Breast epithelium (tissue), 4 donors: ENCODE measurements around the gene NAV3. TPM values are rescaled to one million over a fixed set of nuclear protein-coding genes. Genes with fewer than 3 reads are reported as not detected.

Experiments
- DNase-seq, 2 donors: peaks; one replicate each; pipeline ENCODE4 v3.0.0-alpha.2; 2019; ENCODE audit warnings: low spot score in 2 of 2
- H3K27ac ChIP-seq, 2 donors: fragments of 200-600 bp; sonication (generic) in 1 of 2; one replicate each; pipeline ENCODE4 v1.5.1; 2016 to 2019; ENCODE audit warnings: mild to moderate bottlenecking in 1 of 2
- H3K27me3 ChIP-seq, 2 donors: fragments of 200-600 bp; sonication (generic) in 1 of 2; one replicate each; pipeline versions ENCODE4 v1.5.1 to v1.6.0; 2017 to 2019; ENCODE audit warnings: control low read depth in 1 of 2, mild to moderate bottlenecking in 1 of 2
- H3K36me3 ChIP-seq: fragments of 200-600 bp; one replicate; pipeline ENCODE4 v1.5.1; 2019
- H3K4me1 ChIP-seq, 2 donors: fragments of 200-600 bp; sonication (generic); one replicate each; pipeline ENCODE4 v1.5.1; 2016 to 2019; ENCODE audit warnings: control low read depth in 1 of 2
- H3K4me3 ChIP-seq, 3 donors: fragments of 200-600 bp; sonication (generic); 1 replicate in 2 of 3; 2 replicates in 1 of 3; pipeline ENCODE4 v1.5.1; 2016 to 2019; ENCODE audit warnings: mild to moderate bottlenecking in 3 of 3, moderate library complexity in 2 of 3
- H3K9me3 ChIP-seq, 2 donors: fragments of 200-600 bp; sonication (generic) in 1 of 2; one replicate each; pipeline ENCODE4 v1.5.1; 2016 to 2019; ENCODE audit warnings: control low read depth in 1 of 2
- POLR2A ChIP-seq: fragments of 450-650 bp; IDR thresholded peaks from one replicate; pipeline ENCODE4 v1.6.1; 2016; ENCODE audit warnings: antibody characterized with exemption, mild to moderate bottlenecking, moderate library complexity
- POLR2AphosphoS5 ChIP-seq, 3 donors: sonication (generic); formaldehyde crosslinking; IDR thresholded peaks; one replicate each; pipeline ENCODE4 v1.6.1; 2017; ENCODE audit warnings: antibody characterized with exemption in 3 of 3
- intact Hi-C: fragments of 100-400 bp; cut with DNase I; formaldehyde crosslinking; loops from one replicate; pipeline ENCODE4 v1.15.1; 2023; ENCODE audit warnings: low total_unique reads
- total RNA-seq, 3 donors: library from RNA; depleted of rRNA; stranded (reverse); fragments of >200 nt; gene quantifications; one replicate each; pipeline ENCODE4 v1.1.0, GENCODE V29; 2016
- TF ChIP-seq, protein P1 (sequence below), 3 donors: fragments of 450-650 bp; IDR thresholded peaks; one replicate each; pipeline ENCODE4 v1.5.1; 2016 to 2017; ENCODE audit warnings: antibody characterized with exemption in 3 of 3, mild to moderate bottlenecking in 3 of 3, moderate library complexity in 3 of 3

Gene NAV3
- total RNA-seq, 3 donors from 2014 or later, result 25.6 to 46.1 (median 41.1) TPM

DNA sequence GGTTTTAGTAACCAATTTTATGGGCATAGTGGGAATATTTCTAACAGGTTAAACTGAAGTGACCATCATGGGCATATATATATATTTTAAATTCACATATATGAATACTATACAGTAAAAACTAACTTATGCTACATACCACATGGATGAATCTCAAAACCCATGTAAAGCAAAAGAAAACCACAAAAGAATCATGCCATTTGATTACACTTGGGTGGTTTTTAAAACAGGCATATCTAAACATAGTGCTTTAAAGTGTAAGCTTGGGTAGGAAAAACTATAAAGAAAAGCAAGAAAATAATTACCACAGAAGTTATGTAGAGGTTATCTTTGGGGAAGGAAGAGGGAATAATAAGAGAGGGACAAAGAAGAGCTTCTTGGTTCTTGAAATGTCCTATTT lies 326.1 kb downstream of the NAV3 start:
- H3K9me3 ChIP-seq, result no peaks in the 10 kb centered on the region
- TF ChIP-seq, protein P1, sequence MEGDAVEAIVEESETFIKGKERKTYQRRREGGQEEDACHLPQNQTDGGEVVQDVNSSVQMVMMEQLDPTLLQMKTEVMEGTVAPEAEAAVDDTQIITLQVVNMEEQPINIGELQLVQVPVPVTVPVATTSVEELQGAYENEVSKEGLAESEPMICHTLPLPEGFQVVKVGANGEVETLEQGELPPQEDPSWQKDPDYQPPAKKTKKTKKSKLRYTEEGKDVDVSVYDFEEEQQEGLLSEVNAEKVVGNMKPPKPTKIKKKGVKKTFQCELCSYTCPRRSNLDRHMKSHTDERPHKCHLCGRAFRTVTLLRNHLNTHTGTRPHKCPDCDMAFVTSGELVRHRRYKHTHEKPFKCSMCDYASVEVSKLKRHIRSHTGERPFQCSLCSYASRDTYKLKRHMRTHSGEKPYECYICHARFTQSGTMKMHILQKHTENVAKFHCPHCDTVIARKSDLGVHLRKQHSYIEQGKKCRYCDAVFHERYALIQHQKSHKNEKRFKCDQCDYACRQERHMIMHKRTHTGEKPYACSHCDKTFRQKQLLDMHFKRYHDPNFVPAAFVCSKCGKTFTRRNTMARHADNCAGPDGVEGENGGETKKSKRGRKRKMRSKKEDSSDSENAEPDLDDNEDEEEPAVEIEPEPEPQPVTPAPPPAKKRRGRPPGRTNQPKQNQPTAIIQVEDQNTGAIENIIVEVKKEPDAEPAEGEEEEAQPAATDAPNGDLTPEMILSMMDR (IDR thresholded peaks at IDR 0.05), result no peak
- TF ChIP-seq POLR2AphosphoS5 (IDR thresholded peaks at IDR 0.05) (no peak), POLR2A (no peak)
- H3K27ac ChIP-seq, result no peak overlapping the region
- H3K36me3 ChIP-seq, result no peaks in the 10 kb centered on the region
- H3K27me3 ChIP-seq, result no peaks in the 10 kb centered on the region
- no peak for DNase-seq
- intact Hi-C loops, result no loop called here
- H3K4me1 ChIP-seq, result no peaks in the 10 kb centered on the region
- H3K4me3 ChIP-seq, result no peak overlapping the region

DNA sequence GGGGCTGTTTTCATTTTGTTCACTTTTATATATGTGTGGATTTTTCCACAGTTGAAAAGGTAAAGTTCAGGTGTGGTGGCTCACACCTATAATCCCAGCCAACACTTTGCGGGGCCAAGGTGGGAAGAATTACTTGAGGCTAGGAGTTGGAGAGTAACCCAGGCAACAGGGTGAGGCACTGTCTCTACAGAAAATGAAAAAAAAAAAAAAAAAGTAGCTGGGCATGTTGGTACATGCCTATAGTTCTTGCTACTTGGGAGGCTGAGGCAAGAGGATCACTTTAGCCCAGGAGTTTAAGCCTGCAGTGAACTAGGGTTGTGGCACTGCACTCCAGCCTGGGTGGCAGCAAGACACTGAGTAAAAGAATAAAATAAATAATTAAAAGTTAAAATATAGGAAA lies 326.5 kb downstream of the NAV3 start:
- no peak for DNase-seq
- H3K4me1 ChIP-seq, result no peaks in the 10 kb centered on the region
- no peaks in the 10 kb centered on the region for H3K27me3 ChIP-seq
- no peaks in the 10 kb centered on the region for H3K36me3 ChIP-seq
- no peak overlapping the region for H3K27ac ChIP-seq
- intact Hi-C loops, result no loop called here
- TF ChIP-seq POLR2A, result no peak
- TF ChIP-seq POLR2AphosphoS5 (IDR thresholded peaks at IDR 0.05), result no peak
- TF ChIP-seq, protein P1 (IDR thresholded peaks at IDR 0.05), result no peak
- H3K4me3 ChIP-seq, result no peak overlapping the region
- no peaks in the 10 kb centered on the region for H3K9me3 ChIP-seq

- no peaks in the 10 kb centered on the region for H3K27me3 ChIP-seq
- TF ChIP-seq, protein P1 (IDR thresholded peaks at IDR 0.05), result no peak
- no peak for TF ChIP-seq POLR2A
- TF ChIP-seq POLR2AphosphoS5 (IDR thresholded peaks at IDR 0.05), result no peak
- H3K36me3 ChIP-seq, result no peaks in the 10 kb centered on the region
- no peak overlapping the region for H3K4me3 ChIP-seq
- H3K27ac ChIP-seq, result no peak overlapping the region
- no peaks in the 10 kb centered on the region for H3K9me3 ChIP-seq
- intact Hi-C loops, result no loop called here
- no peak for DNase-seq
- H3K4me1 ChIP-seq, result no peaks in the 10 kb centered on the region
Measured at GRCh38 chr12:78164154-78164553, 333.5 kb downstream of the NAV3 start.

DNA sequence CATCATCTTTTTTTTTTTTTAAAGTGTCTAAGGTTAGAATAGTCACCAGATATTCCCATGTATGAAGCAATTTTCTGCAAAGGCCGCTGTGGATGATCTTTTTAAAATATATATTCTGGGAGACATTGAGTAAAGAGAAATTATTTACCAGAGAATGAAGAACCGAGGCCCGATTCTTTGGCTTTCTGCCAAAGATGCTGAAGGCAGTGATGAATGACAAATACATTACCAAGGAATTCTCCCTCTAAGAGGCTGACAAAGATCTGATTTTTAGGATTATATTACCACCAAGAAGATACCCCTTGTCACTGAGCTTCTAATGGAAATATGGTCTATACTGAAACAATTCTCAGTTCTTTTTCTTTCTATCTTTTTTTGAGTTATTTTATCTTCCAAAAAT lies 336.8 kb downstream of the NAV3 start:
- H3K36me3 ChIP-seq, result no peaks in the 10 kb centered on the region
- H3K9me3 ChIP-seq, result no peaks in the 10 kb centered on the region
- H3K27me3 ChIP-seq, result no peaks in the 10 kb centered on the region
- no peak for DNase-seq
- no peak overlapping the region for H3K4me3 ChIP-seq
- no peak overlapping the region for H3K27ac ChIP-seq
- intact Hi-C loops, result no loop called here
- H3K4me1 ChIP-seq, result no peaks in the 10 kb centered on the region
- TF ChIP-seq POLR2AphosphoS5 (IDR thresholded peaks at IDR 0.05) (no peak), POLR2A (no peak)
- TF ChIP-seq, protein P1 (IDR thresholded peaks at IDR 0.05), result no peak

GRCh38 chr12:78171061-78171460 lies 340.4 kb downstream of the NAV3 start:
- Histone ChIP-seq H3K27ac (no peak overlapping the region), H3K9me3 (no peaks in the 10 kb centered on the region), H3K27me3 (no peaks in the 10 kb centered on the region), H3K4me3 (no peak overlapping the region), H3K36me3 (no peaks in the 10 kb centered on the region), H3K4me1 (no peaks in the 10 kb centered on the region)
- TF ChIP-seq POLR2A (no peak), POLR2AphosphoS5 (IDR thresholded peaks at IDR 0.05) (no peak)
- intact Hi-C loops, result no loop called here
- DNase-seq, result no peak

GRCh38 chr12:78176643-78177042 lies 345.9 kb downstream of the NAV3 start:
- H3K36me3 ChIP-seq, result no peaks in the 10 kb centered on the region
- intact Hi-C loops, result no loop called here
- TF ChIP-seq POLR2AphosphoS5 (IDR thresholded peaks at IDR 0.05), result no peak
- no peak for TF ChIP-seq POLR2A
- TF ChIP-seq, protein P1 (IDR thresholded peaks at IDR 0.05), result no peak
- no peak for DNase-seq
- no peaks in the 10 kb centered on the region for H3K9me3 ChIP-seq
- H3K27ac ChIP-seq, result no peak overlapping the region
- H3K4me3 ChIP-seq, result no peak overlapping the region
- H3K4me1 ChIP-seq, result no peaks in the 10 kb centered on the region
- no peaks in the 10 kb centered on the region for H3K27me3 ChIP-seq
